IPS-NIHi7 (cell line): ENCODE measurements around the gene NONO.
A peak's percentile ranks its signal among the peaks of the same experiment; 100 is the strongest.
"Not testable (repeated sequence)": the region's sequence is repeated elsewhere in the genome, so short reads cannot be mapped to it uniquely, and the experiment has no call there.

Experiments used
- DNase-seq: peaks from one replicate; pipeline ENCODE4 v3.0.0; 2012; ENCODE audit warnings: mixed read lengths; ENCODE audit errors: extremely low spot score

The NONO gene

GRCh38 chrX:71283403-71284143 lies at the start of gene NONO:
NONO (plus strand) TSS chrX:71283635; CDS start chrX:71290638, 7,003 bp downstream.
- DNase-seq = peak; percentile 82

GRCh38 chrX:71235482-71235881 lies 48.0 kb upstream of the NONO start:
- DNase-seq = no peak

- no peak for DNase-seq
Observed at GRCh38 chrX:71236836-71237235, 46.6 kb upstream of the NONO start.

GRCh38 chrX:71239781-71240180 lies 43.7 kb upstream of the NONO start:
- no peak for DNase-seq

- DNase-seq = no peak
Observed at GRCh38 chrX:71241301-71241700, 42.1 kb upstream of the NONO start.

GRCh38 chrX:71244359-71245128 lies 38.9 kb upstream of the NONO start:
- DNase-seq = no peak

GRCh38 chrX:71245159-71245558 lies 38.3 kb upstream of the NONO start:
- DNase-seq = no peak

GRCh38 chrX:71250841-71251240 lies 32.6 kb upstream of the NONO start:
- no peak for DNase-seq

GRCh38 chrX:71251466-71251973 lies 31.9 kb upstream of the NONO start:
- no peak for DNase-seq

- no peak for DNase-seq
Observed at GRCh38 chrX:71252221-71252620, 31.2 kb upstream of the NONO start.

GRCh38 chrX:71253253-71254091 lies 30.0 kb upstream of the NONO start:
- DNase-seq = peak; percentile 58

GRCh38 chrX:71254092-71254963 lies 29.1 kb upstream of the NONO start, which contains the start of gene ZMYM3:
ZMYM3 (minus strand) TSS chrX:71254140; CDS start chrX:71253255, 885 bp downstream.
- peak; percentile 86 for DNase-seq

- no peak for DNase-seq
Observed at GRCh38 chrX:71256051-71256450, 27.4 kb upstream of the NONO start.

- no peak for DNase-seq
Observed at GRCh38 chrX:71256856-71257255, 26.6 kb upstream of the NONO start.

- not testable (repeated sequence) for DNase-seq
Observed at GRCh38 chrX:71268624-71269023, 14.8 kb upstream of the NONO start.

- no peak for DNase-seq
Observed at GRCh38 chrX:71269801-71270395, 13.5 kb upstream of the NONO start.

GRCh38 chrX:71272313-71272712 lies 11.1 kb upstream of the NONO start:
- DNase-seq = not testable (repeated sequence)

GRCh38 chrX:71281300-71281699 lies 2.1 kb upstream of the NONO start:
- not testable (repeated sequence) for DNase-seq

- no peak for DNase-seq
Observed at GRCh38 chrX:71282514-71283402, 677 bp upstream of the NONO start.
